IMR-90 (cell line): ENCODE results near the gene MRPS33. TPM values are rescaled to one million over a fixed set of nuclear protein-coding genes. Genes with fewer than 3 reads are reported as not detected.

Source experiments
- ATAC-seq: fragments of 200-7000 bp; cut with Tn5 transposase; 2 replicates; pipeline ENCODE4 v1.9.1; 2020; ENCODE audit warnings: low read depth, mild to moderate bottlenecking, moderate library complexity
- BruUV-seq: library from RNA; stranded (reverse); fragments of 400-500 nt; replicated peaks from 2 replicates; lab custom pipeline; 2021; lab: Mats Ljungman, UMichigan
- CTCF ChIA-PET: fragments of 300-600 bp; formaldehyde crosslinking; extraction: SDS; loops from one replicate; lab custom pipeline; 2021; ENCODE audit warnings: antibody characterized with exemption; lab: Yijun Ruan, JAX
- POLR2A ChIA-PET: fragments of 300-600 bp; sonication (Branson Sonifier 250); formaldehyde crosslinking; loops from one replicate; lab custom pipeline; 2022; ENCODE audit warnings: antibody characterized with exemption; ENCODE audit not compliant: unreplicated experiment; lab: Charles Lee
- DNase-seq: peaks from one replicate; pipeline ENCODE4 v3.0.0; 2013
- H2AFZ ChIP-seq: replicated peaks from 2 replicates; pipeline ENCODE3; 2013; ENCODE audit warnings: low read length, mild to moderate bottlenecking; ENCODE audit not compliant: poor library complexity
- H2AK5ac ChIP-seq: 2 replicates; pipeline ENCODE4 v1.6.1; 2013; ENCODE audit warnings: low read depth, low read length, inconsistent platforms
- H2AK9ac ChIP-seq: replicated peaks from 2 replicates; pipeline ENCODE3; 2013; ENCODE audit warnings: mild to moderate bottlenecking, low read depth, low read length, moderate library complexity; ENCODE audit not compliant: poor library complexity
- H2BK120ac ChIP-seq: 2 replicates; pipeline ENCODE4 v1.6.1; 2013; ENCODE audit warnings: low read depth, low read length, inconsistent platforms
- H2BK15ac ChIP-seq: 3 replicates; pipeline ENCODE4 v1.6.1; 2013; ENCODE audit warnings: low read depth, low read length, inconsistent platforms
- H2BK20ac ChIP-seq: 2 replicates; pipeline ENCODE4 v1.6.1; 2013; ENCODE audit warnings: low read depth, mild to moderate bottlenecking, inconsistent platforms, low read length, moderate library complexity
- H2BK5ac ChIP-seq: 2 replicates; pipeline ENCODE4 v1.6.1; 2013; ENCODE audit warnings: mild to moderate bottlenecking, low read depth, low read length, inconsistent platforms; ENCODE audit not compliant: poor library complexity, severe bottlenecking
- H3K14ac ChIP-seq: replicated peaks from 2 replicates; pipeline ENCODE4 v1.6.1; 2013; ENCODE audit warnings: low read depth, low read length, inconsistent platforms
- H3K18ac ChIP-seq: 2 replicates; pipeline ENCODE4 v1.6.1; 2013; ENCODE audit warnings: low read depth, low read length, control low read depth
- H3K23ac ChIP-seq: 2 replicates; pipeline ENCODE4 v1.6.1; 2013; ENCODE audit warnings: low read depth, low read length, inconsistent platforms
- H3K27ac ChIP-seq: 2 replicates; pipeline ENCODE4 v1.5.1; 2013; ENCODE audit warnings: mild to moderate bottlenecking, control low read depth, low read length; ENCODE audit not compliant: insufficient read depth
- H3K27me3 ChIP-seq: 2 replicates; pipeline ENCODE4 v1.6.1; 2013; ENCODE audit warnings: low read length; ENCODE audit not compliant: control insufficient read depth, insufficient read depth
- H3K36me3 ChIP-seq: 2 replicates; pipeline ENCODE4 v1.6.1; 2013; ENCODE audit warnings: low read length, mixed read lengths; ENCODE audit not compliant: control insufficient read depth, insufficient read depth
- H3K4ac ChIP-seq: 2 replicates; pipeline ENCODE4 v1.6.1; 2013; ENCODE audit warnings: low read depth, low read length, inconsistent platforms
- H3K4me1 ChIP-seq: 2 replicates; pipeline ENCODE4 v1.6.1; 2013; ENCODE audit warnings: low read length, mixed read lengths; ENCODE audit not compliant: control insufficient read depth, insufficient read depth
- H3K4me2 ChIP-seq: 2 replicates; pipeline ENCODE4 v1.6.1; 2013; ENCODE audit warnings: low read depth, mild to moderate bottlenecking, control low read depth, low read length, moderate library complexity
- H3K4me3 ChIP-seq: 2 replicates; pipeline ENCODE4 v1.5.1; 2013; ENCODE audit warnings: low read depth, mild to moderate bottlenecking, control low read depth, low read length, moderate library complexity; ENCODE audit not compliant: insufficient read depth
- H3K56ac ChIP-seq: 2 replicates; pipeline ENCODE4 v1.6.1; 2013; ENCODE audit warnings: low read length, inconsistent platforms; ENCODE audit not compliant: insufficient read depth; ENCODE audit errors: extremely low read depth
- H3K79me1 ChIP-seq, 2 experiments: 2 replicates each; pipeline ENCODE4 v1.6.1; 2013; ENCODE audit warnings: low read length in 2 of 2, inconsistent platforms in 1 of 2, low read depth in 1 of 2
- H3K9ac ChIP-seq: 2 replicates; pipeline ENCODE4 v1.6.1; 2013; ENCODE audit warnings: low read depth, low read length, control low read depth
- H3K9me1 ChIP-seq: 2 replicates; pipeline ENCODE4 v1.6.1; 2013; ENCODE audit warnings: low read length, inconsistent platforms; ENCODE audit not compliant: insufficient read depth
- H3K9me3 ChIP-seq: 2 replicates; pipeline ENCODE4 v1.6.1; 2013; ENCODE audit warnings: low read length; ENCODE audit not compliant: control insufficient read depth, insufficient read depth
- H4K20me1 ChIP-seq: 2 replicates; pipeline ENCODE4 v1.6.1; 2013; ENCODE audit warnings: low read length, inconsistent platforms; ENCODE audit not compliant: insufficient read depth
- H4K5ac ChIP-seq: 2 replicates; pipeline ENCODE4 v1.6.1; 2013; ENCODE audit warnings: mild to moderate bottlenecking, low read depth, low read length, control low read depth
- H4K8ac ChIP-seq, 2 experiments: 2 replicates each; pipeline ENCODE4 v1.6.1; 2013; ENCODE audit warnings: low read depth in 2 of 2, low read length in 2 of 2, control low read depth in 1 of 2, inconsistent platforms in 1 of 2
- H4K91ac ChIP-seq: 2 replicates; pipeline ENCODE4 v1.6.1; 2013; ENCODE audit warnings: low read depth, low read length, inconsistent platforms; ENCODE audit not compliant: insufficient read depth
- CHD1 ChIP-seq: IDR thresholded peaks from 2 replicates; pipeline ENCODE4 v1.6.1; 2012; ENCODE audit warnings: low read depth, low read length, improper control_type of control experiment
- MAFK ChIP-seq: IDR thresholded peaks from 2 replicates; pipeline ENCODE4 v1.6.1; 2012; ENCODE audit warnings: low read depth, low read length, improper control_type of control experiment
- MAZ ChIP-seq: IDR thresholded peaks from 2 replicates; pipeline ENCODE4 v1.6.1; 2012; ENCODE audit warnings: low read depth, mild to moderate bottlenecking, low read length, improper control_type of control experiment, moderate library complexity, borderline replicate concordance
- MXI1 ChIP-seq: IDR thresholded peaks from 2 replicates; pipeline ENCODE4 v1.6.1; 2012; ENCODE audit warnings: low read depth, mild to moderate bottlenecking, low read length, moderate library complexity, borderline replicate concordance
- POLR2A ChIP-seq: IDR thresholded peaks from 2 replicates; pipeline ENCODE4 v1.6.1; 2012; ENCODE audit warnings: mild to moderate bottlenecking, low read depth, low read length
- RAD21 ChIP-seq: IDR thresholded peaks from 2 replicates; pipeline ENCODE4 v1.6.1; 2012; ENCODE audit warnings: low read length, improper control_type of control experiment
- RCOR1 ChIP-seq: IDR thresholded peaks from 2 replicates; pipeline ENCODE4 v1.6.1; 2012; ENCODE audit warnings: mild to moderate bottlenecking, low read length, improper control_type of control experiment; ENCODE audit not compliant: insufficient replicate concordance
- RFX5 ChIP-seq: IDR thresholded peaks from 2 replicates; pipeline ENCODE4 v1.8.0; 2012; ENCODE audit warnings: low read depth, mild to moderate bottlenecking, low read length, moderate library complexity
- WGBS, 2 experiments: methylation state at CpG; one replicate each; pipeline versions ENCODE4 v1.1.5 to v1.1.7; 2013; ENCODE audit warnings: missing lambda C conversion rate in 2 of 2; ENCODE audit not compliant: insufficient read length in 1 of 2; ENCODE audit errors: extremely low coverage in 2 of 2; 5-methylcytosine and 5-hydroxymethylcytosine counted together
- dilution Hi-C: fragments of 300-500 bp; cut with HindIII; formaldehyde crosslinking; loops from one replicate; pipeline ENCODE4 v1.14.3; 2018; ENCODE audit warnings: low sequenced_read_pairs; ENCODE audit not compliant: unreplicated experiment
- in situ Hi-C: fragments of 300-500 bp; cut with MboI; formaldehyde crosslinking; loops from 3 replicates; pipeline ENCODE4 v1.14.3; 2019; ENCODE audit warnings: low sequenced_read_pairs, inconsistent platforms, mixed read lengths
- intact Hi-C: fragments of 100-400 bp; cut with micrococcal nuclease; formaldehyde crosslinking; loops from 2 replicates; pipeline ENCODE4 v1.10.0; 2022
- polyA plus RNA-seq, 3 experiments: library from polyadenylated mRNA; depleted of rRNA; stranded (reverse); fragments of >200 nt; gene quantifications; 2 replicates each; pipeline ENCODE4 v1.2.3, GENCODE V29; 2012; ENCODE audit warnings: low replicate concordance in 1 of 3
- total RNA-seq: library from RNA; depleted of rRNA; stranded (reverse); fragments of >200 nt; gene quantifications from 2 replicates; pipeline ENCODE4 v1.2.3, GENCODE V29; 2012
- TF ChIP-seq, protein P1 (sequence below): fragments of 150-350 bp; IDR thresholded peaks from 2 replicates; pipeline ENCODE4 v1.6.1; 2016; ENCODE audit warnings: low read depth, mild to moderate bottlenecking, low read length, moderate library complexity, borderline replicate concordance
- TF ChIP-seq, protein P2 (sequence below): fragments of 150-350 bp; IDR thresholded peaks from 2 replicates; pipeline ENCODE4 v1.6.1; 2017; ENCODE audit warnings: mild to moderate bottlenecking, antibody characterized with exemption, low read length, low read depth

Gene MRPS33
- total and polyA plus RNA-seq, 2 of the 4 experiments (the other 2 are of a cell fraction), result 14.5 to 33.8 TPM

DNA sequence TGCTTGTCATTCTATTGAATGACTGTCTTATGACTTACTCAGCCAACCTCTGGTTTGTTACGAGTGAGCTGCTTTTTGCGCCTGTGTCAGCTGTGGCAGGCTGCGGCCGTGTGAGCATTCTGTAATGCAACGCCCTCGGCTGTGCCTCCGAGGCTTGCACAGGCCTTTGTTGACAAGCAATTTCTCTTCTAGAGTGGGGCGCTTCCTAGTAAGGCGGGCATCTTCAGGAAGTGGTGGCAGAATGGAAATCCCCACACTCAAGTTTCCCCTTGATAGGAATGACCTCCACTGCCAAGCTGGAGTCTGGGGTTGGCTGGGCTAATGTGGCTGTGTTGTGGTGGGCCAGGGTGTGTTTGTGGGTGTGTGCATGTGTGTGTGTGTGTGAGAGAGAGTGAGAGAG lies 38.9 kb upstream of the MRPS33 start:
- Histone ChIP-seq H3K56ac (no peak overlapping the region), H2BK15ac (no peak overlapping the region), H3K79me1 (no peaks in the 10 kb centered on the region), H3K4me1 (no peaks in the 10 kb centered on the region), H3K9me3 (no peaks in the 10 kb centered on the region), H3K4ac (no peak overlapping the region), H3K23ac (no peak overlapping the region), H4K20me1 (no peaks in the 10 kb centered on the region), H4K91ac (no peak overlapping the region), H4K5ac (no peak overlapping the region; the same call in 1 of the 2 replicates), H3K9ac (no peak overlapping the region), H2BK20ac (no peak overlapping the region), H3K4me2 (no peak overlapping the region), H4K8ac (no peak overlapping the region), H2BK120ac (no peak overlapping the region), H3K36me3 (no peaks in the 10 kb centered on the region), H3K14ac (no peak overlapping the region), H2BK5ac (no peak overlapping the region), H3K18ac (no peak overlapping the region), H2AFZ (no peak overlapping the region), H3K27me3 (peaks cover 1% of the 10 kb centered on the region; the same call in 1 of the 2 replicates), H2AK9ac (no peak overlapping the region), H2AK5ac (no peak overlapping the region), H3K9me1 (no peaks in the 10 kb centered on the region), H3K4me3 (no peak overlapping the region), H3K27ac (no peak overlapping the region)
- no TSS peak for BruUV-seq
- ATAC-seq (no peak), DNase-seq (no peak)
- dilution Hi-C loops, result no loop called here
- TF ChIP-seq MAZ, result no peak
- TF ChIP-seq RFX5, result no peak
- no peak for TF ChIP-seq RCOR1
- no peak for TF ChIP-seq MXI1
- no peak for TF ChIP-seq POLR2A
- no peak for TF ChIP-seq MAFK
- TF ChIP-seq, protein P1, sequence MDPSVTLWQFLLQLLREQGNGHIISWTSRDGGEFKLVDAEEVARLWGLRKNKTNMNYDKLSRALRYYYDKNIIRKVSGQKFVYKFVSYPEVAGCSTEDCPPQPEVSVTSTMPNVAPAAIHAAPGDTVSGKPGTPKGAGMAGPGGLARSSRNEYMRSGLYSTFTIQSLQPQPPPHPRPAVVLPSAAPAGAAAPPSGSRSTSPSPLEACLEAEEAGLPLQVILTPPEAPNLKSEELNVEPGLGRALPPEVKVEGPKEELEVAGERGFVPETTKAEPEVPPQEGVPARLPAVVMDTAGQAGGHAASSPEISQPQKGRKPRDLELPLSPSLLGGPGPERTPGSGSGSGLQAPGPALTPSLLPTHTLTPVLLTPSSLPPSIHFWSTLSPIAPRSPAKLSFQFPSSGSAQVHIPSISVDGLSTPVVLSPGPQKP, result no peak
- TF ChIP-seq CHD1, result no peak
- TF ChIP-seq, protein P2, sequence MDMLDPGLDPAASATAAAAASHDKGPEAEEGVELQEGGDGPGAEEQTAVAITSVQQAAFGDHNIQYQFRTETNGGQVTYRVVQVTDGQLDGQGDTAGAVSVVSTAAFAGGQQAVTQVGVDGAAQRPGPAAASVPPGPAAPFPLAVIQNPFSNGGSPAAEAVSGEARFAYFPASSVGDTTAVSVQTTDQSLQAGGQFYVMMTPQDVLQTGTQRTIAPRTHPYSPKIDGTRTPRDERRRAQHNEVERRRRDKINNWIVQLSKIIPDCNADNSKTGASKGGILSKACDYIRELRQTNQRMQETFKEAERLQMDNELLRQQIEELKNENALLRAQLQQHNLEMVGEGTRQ, result no peak
- TF ChIP-seq RAD21, result no peak
- WGBS, 2 experiments, result 64% methylated on average over 6 of the region's 9 CpGs; no CpG with 5 or more reads in 1 of the 2 experiments
- intact Hi-C loops, result no loop called here
- in situ Hi-C loops, result no loop called here
- ChIA-PET POLR2A (no interaction called here), CTCF (no interaction called here)
